Esophagus squamous epithelium (tissue), 5 donors: ENCODE results near the gene WIZ. TPM values are rescaled to one million over a fixed set of nuclear protein-coding genes. Genes with fewer than 3 reads are reported as not detected.

Source experiments
- DNase-seq: peaks from one replicate; lab custom pipeline; 2025; lab: John Stamatoyannopoulos, UW
- H3K27ac ChIP-seq, 4 donors: fragments of 200-600 bp; sonication (generic); one replicate each; pipeline ENCODE4 v1.5.1; 2016 to 2019; ENCODE audit warnings: mild to moderate bottlenecking in 1 of 4
- H3K27me3 ChIP-seq, 4 donors: fragments of 200-600 bp; sonication (generic); 1 replicate in 3 of 4; 2 replicates in 1 of 4; pipeline versions ENCODE4 v1.5.1 to v1.6.0; 2017 to 2021; ENCODE audit warnings: antibody characterized with exemption in 1 of 4
- H3K36me3 ChIP-seq, 3 donors: fragments of 200-600 bp; sonication (generic); one replicate each; pipeline ENCODE4 v1.5.1; 2016 to 2019
- H3K4me1 ChIP-seq, 3 donors: fragments of 200-600 bp; sonication (generic); one replicate each; pipeline ENCODE4 v1.5.1; 2017 to 2019
- H3K4me3 ChIP-seq, 4 donors: fragments of 200-600 bp; sonication (generic); 1 replicate in 3 of 4; 2 replicates in 1 of 4; pipeline ENCODE4 v1.5.1; 2016 to 2019; ENCODE audit warnings: mild to moderate bottlenecking in 2 of 4, moderate library complexity in 1 of 4
- H3K9me3 ChIP-seq, 3 donors: fragments of 200-600 bp; sonication (generic); one replicate each; pipeline ENCODE4 v1.5.1; 2016 to 2019
- POLR2A ChIP-seq, 4 donors: fragments of 450-650 bp; IDR thresholded peaks; one replicate each; pipeline ENCODE4 v1.6.1; 2017; ENCODE audit warnings: antibody characterized with exemption in 4 of 4, mild to moderate bottlenecking in 4 of 4, moderate library complexity in 3 of 4
- WGBS, 2 donors: methylation state at CpG; one replicate each; pipeline ENCODE4 v1.1.5; 2018; 5-methylcytosine and 5-hydroxymethylcytosine counted together
- intact Hi-C: fragments of 100-400 bp; cut with DNase I; formaldehyde crosslinking; loops from one replicate; pipeline ENCODE4 v1.15.0; 2022
- total RNA-seq, 4 donors: library from RNA; depleted of rRNA; stranded (reverse); fragments of >200 nt; gene quantifications; one replicate each; pipeline ENCODE4 v1.1.0, GENCODE V29; 2016
- TF ChIP-seq, protein P1 (sequence below), 6 experiments: fragments of 450-650 bp in 4 of 6; fragments of 200-600 bp in 2 of 6; sonication (generic) in 2 of 6; IDR thresholded peaks; one replicate each; pipeline ENCODE4 v1.5.1; 2016 to 2019; ENCODE audit warnings: antibody characterized with exemption in 6 of 6, mild to moderate bottlenecking in 4 of 6, moderate library complexity in 4 of 6
- donor health status: DM: yes; HTN: yes; CAD: no.

WIZ gene
- total RNA-seq, 4 donors from 2014 or later: 17.2 to 36.5 (median 30.0) TPM

DNA sequence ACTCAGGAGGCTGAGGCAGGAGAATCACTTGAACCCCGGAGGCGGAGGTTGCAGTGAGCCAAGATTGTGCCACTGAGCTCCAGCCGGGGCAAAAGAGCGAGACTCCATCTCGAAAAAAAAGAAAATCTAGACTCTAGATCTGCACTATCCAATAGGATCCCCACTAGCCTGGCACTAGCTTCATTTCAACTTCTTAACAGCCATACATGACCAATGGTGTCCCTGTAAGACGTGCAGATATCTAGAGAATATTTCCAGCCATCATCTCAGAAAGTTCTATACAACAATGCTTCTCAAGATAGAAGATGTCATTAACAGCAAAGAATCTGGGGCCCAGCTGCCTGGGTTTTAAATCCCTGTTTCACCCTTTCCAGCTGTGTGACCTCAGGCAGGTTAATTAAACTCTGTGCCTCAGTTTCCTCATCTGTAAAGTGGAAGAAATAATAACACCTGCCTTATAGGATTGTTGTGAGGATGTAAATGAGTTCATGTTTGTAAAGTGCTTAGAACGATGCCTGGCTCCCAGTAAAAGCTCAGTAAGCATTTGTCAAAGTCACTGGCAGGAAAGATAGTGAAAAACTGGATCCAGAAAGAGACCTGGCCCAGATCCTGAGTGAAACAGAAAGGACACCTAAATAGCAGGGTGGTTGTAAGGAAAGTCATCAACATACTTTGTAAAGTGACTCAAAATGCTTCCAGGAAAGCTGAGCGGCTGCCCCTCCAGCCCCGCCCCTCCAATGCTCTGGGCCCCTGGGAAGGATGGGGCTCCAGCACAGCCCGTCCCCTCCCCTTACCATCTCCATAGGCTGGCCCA is 13.5 kb downstream of the WIZ start:
- intact Hi-C loops: no loop called here
- Histone ChIP-seq H3K36me3 (peaks cover 0 to 6% (median 0%) of the 10 kb centered on the region in 3 donors), H3K27ac (peak overlapping the region in 3 of 4 donors; percentile 24 to 74 (median 55)), H3K4me1 (peaks cover 14 to 48% (median 35%) of the 10 kb centered on the region in 3 donors), H3K4me3 (no peak overlapping the region), H3K27me3 (no peaks in the 10 kb centered on the region), H3K9me3 (no peaks in the 10 kb centered on the region)
- no peak for DNase-seq
- no peak for TF ChIP-seq POLR2A (IDR thresholded peaks at IDR 0.05)
- TF ChIP-seq, protein P1, sequence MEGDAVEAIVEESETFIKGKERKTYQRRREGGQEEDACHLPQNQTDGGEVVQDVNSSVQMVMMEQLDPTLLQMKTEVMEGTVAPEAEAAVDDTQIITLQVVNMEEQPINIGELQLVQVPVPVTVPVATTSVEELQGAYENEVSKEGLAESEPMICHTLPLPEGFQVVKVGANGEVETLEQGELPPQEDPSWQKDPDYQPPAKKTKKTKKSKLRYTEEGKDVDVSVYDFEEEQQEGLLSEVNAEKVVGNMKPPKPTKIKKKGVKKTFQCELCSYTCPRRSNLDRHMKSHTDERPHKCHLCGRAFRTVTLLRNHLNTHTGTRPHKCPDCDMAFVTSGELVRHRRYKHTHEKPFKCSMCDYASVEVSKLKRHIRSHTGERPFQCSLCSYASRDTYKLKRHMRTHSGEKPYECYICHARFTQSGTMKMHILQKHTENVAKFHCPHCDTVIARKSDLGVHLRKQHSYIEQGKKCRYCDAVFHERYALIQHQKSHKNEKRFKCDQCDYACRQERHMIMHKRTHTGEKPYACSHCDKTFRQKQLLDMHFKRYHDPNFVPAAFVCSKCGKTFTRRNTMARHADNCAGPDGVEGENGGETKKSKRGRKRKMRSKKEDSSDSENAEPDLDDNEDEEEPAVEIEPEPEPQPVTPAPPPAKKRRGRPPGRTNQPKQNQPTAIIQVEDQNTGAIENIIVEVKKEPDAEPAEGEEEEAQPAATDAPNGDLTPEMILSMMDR (IDR thresholded peaks at IDR 0.05): no peak
- 76 to 85% methylated on average over 9 of the region's 10 CpGs for WGBS, 2 donors

DNA sequence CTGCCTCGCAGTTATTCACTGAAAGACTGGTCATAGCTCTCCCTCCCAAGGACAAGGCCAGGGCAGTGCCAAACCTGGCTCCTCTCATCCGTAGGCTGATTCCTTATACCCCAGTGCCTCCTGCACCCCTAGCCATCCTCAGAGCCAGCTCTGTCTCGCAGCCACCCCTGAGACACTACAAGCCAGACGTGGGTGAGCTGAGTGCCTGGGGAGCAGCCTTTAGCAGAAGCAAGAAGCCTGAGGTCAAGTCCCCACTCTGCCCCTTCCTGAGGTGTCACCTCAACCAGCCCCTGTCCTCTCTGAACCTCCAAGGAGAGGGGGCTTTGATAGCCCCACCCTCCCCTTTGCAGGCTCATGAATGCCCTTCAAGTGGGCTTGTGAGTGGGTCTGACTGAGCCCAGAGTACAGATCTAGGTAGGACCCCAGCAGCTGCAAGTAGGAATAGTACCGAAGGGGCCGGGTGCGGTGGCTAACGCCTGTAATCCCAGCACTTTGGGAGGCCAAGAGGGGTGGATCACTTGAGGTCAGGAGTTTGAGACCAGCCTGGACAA is 16.2 kb downstream of the WIZ start:
- peaks cover 23 to 68% (median 51%) of the 10 kb centered on the region in 3 donors for H3K4me1 ChIP-seq

GRCh38 chr19:15432629-15433518 is 16.9 kb downstream of the WIZ start:
- Histone ChIP-seq H3K9me3 (no peaks in the 10 kb centered on the region), H3K27ac (peak overlapping the region; percentile 85 to 97 (median 94)), H3K27me3 (no peaks in the 10 kb centered on the region), H3K4me1 (peaks cover 23 to 67% (median 43%) of the 10 kb centered on the region in 3 donors), H3K36me3 (peaks cover 0 to 28% (median 11%) of the 10 kb centered on the region in 3 donors), H3K4me3 (peak overlapping the region; percentile 56 to 95 (median 89))
- intact Hi-C loops: no loop called here
- DNase-seq: peak; percentile 43
- 3% methylated on average over 9 to 15 of the region's 75 CpGs for WGBS, 2 donors
- TF ChIP-seq, protein P1 (IDR thresholded peaks at IDR 0.05): no peak
- TF ChIP-seq POLR2A (IDR thresholded peaks at IDR 0.05): peak in 2 of 4 donors; percentile 17 to 47

More for the DNA sequence above, 16.2 kb downstream of the WIZ start:
- intact Hi-C loops: no loop called here
- TF ChIP-seq, protein P1 (IDR thresholded peaks at IDR 0.05): no peak
- no peak for TF ChIP-seq POLR2A (IDR thresholded peaks at IDR 0.05)
- peaks cover 0 to 21% (median 6%) of the 10 kb centered on the region in 3 donors for H3K36me3 ChIP-seq
- H3K27me3 ChIP-seq: no peaks in the 10 kb centered on the region
- H3K9me3 ChIP-seq: no peaks in the 10 kb centered on the region
- H3K27ac ChIP-seq: peak overlapping the region; percentile 85 to 97 (median 94)
- no peak for DNase-seq
- WGBS, 2 donors: 24 to 45% methylated on average over 3 to 4 of the region's 8 CpGs
- H3K4me3 ChIP-seq: peak overlapping the region; percentile 56 to 95 (median 89)

- peak overlapping the region; percentile 63 to 95 (median 82) for H3K27ac ChIP-seq
- H3K36me3 ChIP-seq: peaks cover 2 to 36% (median 19%) of the 10 kb centered on the region in 3 donors
- WGBS, 2 donors: 0% methylated on average over 3 to 7 of the region's 44 CpGs
- peaks cover 23 to 59% (median 37%) of the 10 kb centered on the region in 3 donors for H3K4me1 ChIP-seq
- TF ChIP-seq POLR2A (IDR thresholded peaks at IDR 0.05): no peak
- TF ChIP-seq, protein P1 (IDR thresholded peaks at IDR 0.05): no peak
- DNase-seq: no peak
- H3K9me3 ChIP-seq: no peaks in the 10 kb centered on the region
- intact Hi-C loops: no loop called here
- no peaks in the 10 kb centered on the region for H3K27me3 ChIP-seq
- H3K4me3 ChIP-seq: peak overlapping the region; percentile 88 to 95 (median 90)
These were observed 17.7 kb downstream of the WIZ start for GRCh38 chr19:15432018-15432494.
